ENCODE data around the gene USP10. TPM values are rescaled to one million over a fixed set of nuclear protein-coding genes. Genes with fewer than 3 reads are reported as not detected.

Gene USP10
- total RNA-seq, 4 donors from 2014 or later: 49.1 to 70.2 (median 60.0) TPM

DNA sequence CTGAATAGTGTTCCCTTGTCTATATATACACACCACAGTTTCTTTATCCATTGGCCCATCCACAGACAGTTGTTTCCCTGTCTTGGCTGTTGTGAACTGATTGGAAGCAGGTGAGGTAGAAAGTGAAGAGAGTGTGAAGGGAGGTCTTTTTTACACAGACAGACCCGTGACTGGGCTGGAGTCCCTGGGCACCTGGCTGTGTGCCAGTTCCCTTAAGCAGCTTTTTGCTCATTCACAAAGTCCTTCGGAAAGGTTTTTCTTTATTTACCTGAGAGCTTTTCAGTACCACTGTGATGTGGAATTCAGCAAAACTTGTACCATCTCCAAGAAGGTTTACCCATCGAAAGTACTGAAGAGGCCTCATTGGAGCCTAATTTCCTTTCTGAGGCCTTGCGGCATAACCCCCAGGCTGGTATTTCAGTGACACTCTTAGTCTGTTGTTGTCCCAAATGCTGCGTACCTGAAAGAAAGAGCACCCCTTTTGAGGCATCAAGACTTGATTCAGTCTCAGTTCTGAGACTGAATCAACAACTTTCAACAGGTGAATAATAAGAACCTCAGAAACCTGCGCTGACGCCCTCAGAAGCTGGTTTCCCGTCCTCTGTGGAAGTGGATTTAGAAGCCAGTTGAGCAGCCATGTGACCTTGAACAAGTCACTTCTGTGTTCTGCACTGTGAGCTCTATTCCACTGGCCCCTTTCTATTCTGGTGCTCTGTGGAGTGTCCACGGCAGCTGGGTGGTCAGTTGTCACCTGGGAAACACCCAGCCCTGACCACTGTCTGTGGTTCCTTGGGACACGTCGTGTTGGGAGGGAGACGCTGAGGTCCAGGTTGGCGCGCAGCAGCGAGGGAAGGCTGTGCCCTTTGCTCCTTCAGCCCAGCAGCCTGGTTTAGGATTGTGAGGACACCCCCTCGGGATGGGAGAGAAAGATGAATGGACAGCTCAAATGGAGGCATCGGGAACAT is 66.1 kb downstream of the USP10 start:
- 77% methylated on average over 9 of the region's 17 CpGs; no CpG with 5 or more reads in 1 of the 2 donors for WGBS, 2 donors (ENCODE audit: low coverage in 1 of 2)
- no peaks in the 10 kb centered on the region for H3K9me3 ChIP-seq
- ATAC-seq: no peak
- H3K4me1 ChIP-seq: peaks cover 0 to 8% (median 0%) of the 10 kb centered on the region in 3 donors
- TF ChIP-seq, protein P1, sequence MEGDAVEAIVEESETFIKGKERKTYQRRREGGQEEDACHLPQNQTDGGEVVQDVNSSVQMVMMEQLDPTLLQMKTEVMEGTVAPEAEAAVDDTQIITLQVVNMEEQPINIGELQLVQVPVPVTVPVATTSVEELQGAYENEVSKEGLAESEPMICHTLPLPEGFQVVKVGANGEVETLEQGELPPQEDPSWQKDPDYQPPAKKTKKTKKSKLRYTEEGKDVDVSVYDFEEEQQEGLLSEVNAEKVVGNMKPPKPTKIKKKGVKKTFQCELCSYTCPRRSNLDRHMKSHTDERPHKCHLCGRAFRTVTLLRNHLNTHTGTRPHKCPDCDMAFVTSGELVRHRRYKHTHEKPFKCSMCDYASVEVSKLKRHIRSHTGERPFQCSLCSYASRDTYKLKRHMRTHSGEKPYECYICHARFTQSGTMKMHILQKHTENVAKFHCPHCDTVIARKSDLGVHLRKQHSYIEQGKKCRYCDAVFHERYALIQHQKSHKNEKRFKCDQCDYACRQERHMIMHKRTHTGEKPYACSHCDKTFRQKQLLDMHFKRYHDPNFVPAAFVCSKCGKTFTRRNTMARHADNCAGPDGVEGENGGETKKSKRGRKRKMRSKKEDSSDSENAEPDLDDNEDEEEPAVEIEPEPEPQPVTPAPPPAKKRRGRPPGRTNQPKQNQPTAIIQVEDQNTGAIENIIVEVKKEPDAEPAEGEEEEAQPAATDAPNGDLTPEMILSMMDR (IDR thresholded peaks at IDR 0.05): no peak
- TF ChIP-seq POLR2A (IDR thresholded peaks at IDR 0.05): no peak
- no peak for TF ChIP-seq POLR2AphosphoS5 (IDR thresholded peaks at IDR 0.05)
- no peak for TF ChIP-seq EP300 (IDR thresholded peaks at IDR 0.05)
- H3K27me3 ChIP-seq: no peaks in the 10 kb centered on the region
- H3K27ac ChIP-seq: peak overlapping the region in 1 of 4 donors; percentile 33
- peaks cover 0 to 87% of the 10 kb centered on the region in 2 donors for H3K36me3 ChIP-seq
- H3K4me3 ChIP-seq: no peak overlapping the region

DNA sequence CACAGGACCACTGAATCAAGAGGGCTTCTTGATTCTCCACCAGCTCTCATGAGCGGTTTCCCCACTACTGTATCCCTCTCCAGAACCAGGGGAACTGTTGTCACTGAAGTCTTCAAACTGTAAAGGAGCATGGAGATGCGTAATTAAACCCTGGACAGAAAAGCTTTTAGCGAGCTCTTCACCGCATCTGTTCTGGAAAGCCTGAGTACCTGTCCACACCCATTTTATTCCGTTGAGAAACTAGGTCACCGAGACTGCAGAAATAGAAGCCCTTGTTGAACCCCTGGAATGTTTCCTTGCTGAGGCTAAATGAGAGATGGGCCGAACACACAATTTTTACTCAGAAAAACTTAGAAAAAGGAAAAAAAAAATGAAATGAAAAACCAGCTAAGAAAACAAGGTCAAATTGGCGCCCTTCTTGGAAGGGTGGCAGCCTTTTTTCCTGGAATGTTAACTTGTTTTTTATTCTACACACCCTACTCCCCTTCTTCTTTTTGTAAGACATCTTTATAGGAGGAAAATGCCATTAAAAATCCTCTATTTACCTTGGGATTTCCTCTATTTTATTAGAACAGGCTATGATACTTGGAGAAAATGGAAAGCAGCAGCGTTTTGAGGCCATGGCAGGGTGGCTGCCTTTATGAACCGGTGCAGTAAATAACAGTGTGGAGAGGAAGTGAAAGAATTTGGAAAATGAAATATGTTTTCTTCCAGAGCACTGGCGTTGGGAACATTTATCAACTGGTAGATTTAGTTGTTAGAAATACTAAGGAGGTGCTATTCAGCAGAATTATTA is 67.4 kb downstream of the USP10 start:
- Histone ChIP-seq H3K36me3 (peaks cover 0 to 90% of the 10 kb centered on the region in 2 donors), H3K9me3 (no peaks in the 10 kb centered on the region), H3K27ac (peak overlapping the region in 1 of 4 donors; percentile 33), H3K4me1 (peaks cover 0 to 8% (median 0%) of the 10 kb centered on the region in 3 donors), H3K27me3 (no peaks in the 10 kb centered on the region), H3K4me3 (no peak overlapping the region)
- TF ChIP-seq, protein P1 (IDR thresholded peaks at IDR 0.05): no peak
- no peak for TF ChIP-seq POLR2AphosphoS5 (IDR thresholded peaks at IDR 0.05)
- no peak for TF ChIP-seq POLR2A (IDR thresholded peaks at IDR 0.05)
- no peak for TF ChIP-seq EP300 (IDR thresholded peaks at IDR 0.05)
- no peak for ATAC-seq
- WGBS, 2 donors (ENCODE audit: low coverage in 1 of 2): 63 to 67% methylated on average over 7 to 11 of the region's 11 CpGs

DNA sequence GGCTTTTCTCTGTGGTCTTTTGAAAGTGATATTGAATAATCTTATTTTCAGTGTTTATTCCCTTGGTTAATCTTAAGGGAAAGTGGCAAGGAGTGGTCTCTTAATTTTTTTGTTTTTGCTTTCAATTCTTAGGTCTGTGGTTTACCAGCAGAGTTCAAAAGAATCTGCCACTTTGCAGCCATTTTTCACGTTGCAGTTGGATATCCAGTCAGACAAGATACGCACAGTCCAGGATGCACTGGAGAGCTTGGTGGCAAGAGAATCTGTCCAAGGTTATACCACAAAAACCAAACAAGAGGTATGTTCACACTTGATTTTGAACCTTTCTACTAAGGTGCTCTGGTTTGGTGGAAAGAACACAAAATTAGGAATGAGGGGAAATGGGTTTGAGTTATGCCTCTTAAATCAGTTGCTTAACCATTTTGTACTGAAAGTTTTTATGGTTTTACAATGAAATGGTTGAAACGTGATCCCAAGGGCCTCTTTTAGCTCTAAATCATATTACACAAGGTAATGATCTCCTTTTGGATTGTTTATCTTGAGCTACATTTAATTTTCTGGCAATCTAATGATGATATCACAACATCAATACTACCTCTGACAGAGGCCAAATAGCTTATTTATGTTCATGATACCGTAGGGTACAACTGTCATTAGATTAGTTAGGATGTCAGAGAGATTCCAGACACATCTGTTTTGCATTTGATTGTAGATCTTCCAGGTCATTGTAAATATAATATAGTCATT is 68.4 kb downstream of the USP10 start:
- Histone ChIP-seq H3K27me3 (no peaks in the 10 kb centered on the region), H3K36me3 (peaks cover 0 to 94% of the 10 kb centered on the region in 2 donors), H3K27ac (no peak overlapping the region), H3K4me1 (peaks cover 0 to 8% (median 0%) of the 10 kb centered on the region in 3 donors), H3K9me3 (no peaks in the 10 kb centered on the region), H3K4me3 (no peak overlapping the region)
- TF ChIP-seq POLR2AphosphoS5 (IDR thresholded peaks at IDR 0.05): no peak
- TF ChIP-seq EP300 (IDR thresholded peaks at IDR 0.05): no peak
- TF ChIP-seq, protein P1 (IDR thresholded peaks at IDR 0.05): no peak
- TF ChIP-seq POLR2A (IDR thresholded peaks at IDR 0.05): no peak
- no peak for ATAC-seq
- 72 to 85% methylated on average over 4 of the region's 4 CpGs for WGBS, 2 donors (ENCODE audit: low coverage in 1 of 2)

DNA sequence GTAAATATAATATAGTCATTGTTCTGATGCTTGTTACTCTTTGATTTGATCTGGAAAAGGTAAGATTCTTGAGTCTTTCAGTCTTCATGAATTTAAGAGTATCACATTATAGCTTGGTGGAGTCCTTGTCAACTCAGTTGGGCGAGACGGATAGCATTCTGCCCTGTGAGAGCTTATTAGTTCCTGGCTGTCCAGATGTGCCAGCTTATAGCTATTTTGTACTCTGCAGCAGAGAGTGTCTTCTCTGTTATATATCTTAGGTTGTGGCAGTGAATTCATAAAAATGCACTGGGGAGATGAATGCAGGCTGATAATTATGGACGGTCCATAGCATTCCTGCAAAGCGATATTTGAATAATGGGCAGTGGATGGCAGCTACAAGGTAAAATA is 69.0 kb downstream of the USP10 start:
- H3K27ac ChIP-seq: no peak overlapping the region
- no peak overlapping the region for H3K4me3 ChIP-seq
- 95% methylated on average over 4 of the region's 4 CpGs; no CpG with 5 or more reads in 1 of the 2 donors for WGBS, 2 donors (ENCODE audit: low coverage in 1 of 2)
- H3K27me3 ChIP-seq: no peaks in the 10 kb centered on the region
- TF ChIP-seq POLR2AphosphoS5 (IDR thresholded peaks at IDR 0.05): no peak
- H3K4me1 ChIP-seq: peaks cover 0 to 8% (median 0%) of the 10 kb centered on the region in 3 donors
- no peak for ATAC-seq
- no peaks in the 10 kb centered on the region for H3K9me3 ChIP-seq
- H3K36me3 ChIP-seq: peaks cover 0 to 94% of the 10 kb centered on the region in 2 donors
